ENCODE data around the gene CYP20A1.
"Not testable (repeated sequence)": the region's sequence is repeated elsewhere in the genome, so short reads cannot be mapped to it uniquely, and the experiment has no call there.

The CYP20A1 gene

DNA sequence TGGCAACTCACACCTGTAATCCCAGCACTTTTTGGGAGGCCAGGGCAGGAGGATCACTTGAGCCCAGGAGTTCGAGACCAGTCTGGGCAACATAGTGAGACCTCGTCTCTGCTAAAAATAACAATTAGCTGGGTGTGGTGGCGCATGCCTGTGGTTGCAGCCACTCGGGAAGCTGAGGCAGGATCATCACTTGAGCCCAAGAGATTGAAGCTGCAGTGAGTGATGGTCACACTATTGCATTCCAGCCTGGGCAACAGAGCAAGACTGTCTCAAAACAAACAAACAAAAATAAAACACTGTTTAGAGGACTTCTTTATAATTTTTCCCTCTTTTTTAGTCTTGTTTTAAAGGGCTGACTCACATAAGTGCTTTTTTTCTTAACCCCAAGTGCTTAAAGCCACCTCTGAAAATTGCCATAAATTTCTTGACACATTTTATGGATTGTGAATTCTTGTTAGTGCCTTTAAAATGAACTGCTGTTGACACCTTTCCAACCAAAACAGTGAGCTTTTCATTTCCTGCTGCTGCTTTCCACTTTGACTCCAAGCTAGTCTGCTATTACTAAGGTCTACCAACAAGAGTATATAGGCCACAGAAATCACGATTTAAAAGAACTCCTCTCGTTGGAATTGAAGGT, 41.7 kb downstream of the CYP20A1 start:
- no peak for DNase-seq

- no peak for DNase-seq
Measured at GRCh38 chr2:203282101-203282500, 43.3 kb downstream of the CYP20A1 start.

GRCh38 chr2:203286532-203286931, 47.7 kb downstream of the CYP20A1 start:
- DNase-seq = no peak

- no peak for DNase-seq
Measured at GRCh38 chr2:203301667-203302066, 62.8 kb downstream of the CYP20A1 start.

DNA sequence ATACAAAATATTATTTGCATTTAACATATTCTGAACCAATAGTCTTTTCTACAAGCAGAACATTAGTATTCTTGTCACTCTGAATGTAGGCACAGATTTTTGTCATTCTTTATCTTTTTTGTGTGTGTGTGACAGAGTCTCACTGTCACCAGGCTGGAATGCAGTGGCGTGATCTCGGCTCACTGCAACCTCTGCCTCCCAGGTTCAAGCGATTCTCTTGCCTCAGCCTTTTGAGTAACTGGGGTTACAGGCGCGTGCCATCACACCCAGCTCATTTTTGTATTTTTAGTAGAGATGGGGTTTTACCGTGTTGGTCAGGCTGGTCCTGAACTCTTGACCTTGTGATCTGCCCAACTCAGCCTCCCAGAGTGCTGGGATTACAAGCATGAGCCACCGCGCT, 63.8 kb downstream of the CYP20A1 start:
- not testable (repeated sequence) for DNase-seq

DNA sequence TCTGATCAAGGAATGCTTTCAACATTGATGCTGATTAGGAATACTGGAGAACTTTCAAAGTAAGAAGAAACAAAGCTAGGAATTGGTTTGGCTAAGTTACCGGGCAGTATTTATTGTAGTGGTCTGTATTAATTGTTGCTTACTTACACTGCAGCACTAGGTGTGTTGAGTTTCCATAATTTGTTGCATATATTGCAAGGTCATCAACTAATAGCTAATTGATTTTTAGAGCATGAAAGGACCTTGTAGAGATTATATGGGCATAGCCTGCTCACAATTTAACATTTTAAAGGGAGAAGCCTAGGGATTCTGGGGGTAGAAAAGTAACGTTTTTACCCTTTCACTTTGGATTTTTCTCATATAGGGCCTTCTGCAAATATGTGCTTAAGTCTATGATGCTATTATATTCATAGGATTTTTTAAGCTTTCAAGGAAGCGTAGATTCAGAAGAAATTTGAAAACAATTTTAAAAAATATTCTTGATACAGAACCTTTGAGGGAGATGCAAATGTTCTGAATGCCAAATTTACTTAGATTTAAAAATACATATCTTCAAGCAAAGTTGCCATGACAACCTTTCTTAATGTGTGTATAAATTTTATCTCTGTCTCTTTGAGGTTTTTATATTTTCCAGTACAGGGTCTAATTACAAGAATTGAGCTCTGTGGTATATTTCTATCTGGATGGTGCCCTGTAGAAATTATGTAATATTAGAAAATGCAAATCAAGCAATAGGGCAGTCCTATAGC, 72.0 kb downstream of the CYP20A1 start:
- DNase-seq = no peak

DNA sequence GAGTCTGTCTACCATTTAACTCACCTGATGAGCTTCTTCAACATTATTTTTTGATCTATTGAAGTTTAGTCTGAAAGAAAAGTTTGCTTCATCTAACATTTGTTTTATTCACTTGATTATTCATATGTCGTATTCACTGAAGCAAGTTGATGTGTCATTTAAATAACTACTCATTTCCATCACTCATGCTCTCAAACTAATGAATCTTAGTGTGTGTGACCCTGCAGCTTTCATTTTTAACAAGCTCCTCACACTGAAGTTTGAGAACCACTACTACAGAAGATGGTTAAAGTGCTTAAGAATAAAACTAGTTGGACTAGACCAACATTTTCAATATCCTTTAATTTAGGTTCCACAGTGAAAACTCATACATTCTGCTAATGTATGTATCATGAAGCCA, 87.5 kb downstream of the CYP20A1 start:
- DNase-seq = no peak

DNA sequence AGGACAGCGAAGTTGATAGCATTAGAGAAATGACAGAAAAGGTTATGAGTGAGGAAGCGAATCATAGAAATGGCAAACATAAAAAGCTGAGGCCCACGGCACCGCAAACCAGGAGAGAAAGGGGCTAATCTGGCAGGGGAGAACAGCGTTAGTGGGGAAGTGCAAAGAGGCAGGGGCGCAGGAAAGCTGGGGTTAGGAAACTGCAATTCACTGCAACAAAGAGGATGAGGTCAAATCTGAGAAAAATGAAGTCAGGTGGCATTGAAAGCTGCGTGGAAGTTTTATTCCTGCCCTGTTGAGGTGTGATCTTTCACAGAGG, 88.7 kb downstream of the CYP20A1 start:
- peak in 4 of 56 donors; percentile 32 to 70 (median 41) for DNase-seq

DNA sequence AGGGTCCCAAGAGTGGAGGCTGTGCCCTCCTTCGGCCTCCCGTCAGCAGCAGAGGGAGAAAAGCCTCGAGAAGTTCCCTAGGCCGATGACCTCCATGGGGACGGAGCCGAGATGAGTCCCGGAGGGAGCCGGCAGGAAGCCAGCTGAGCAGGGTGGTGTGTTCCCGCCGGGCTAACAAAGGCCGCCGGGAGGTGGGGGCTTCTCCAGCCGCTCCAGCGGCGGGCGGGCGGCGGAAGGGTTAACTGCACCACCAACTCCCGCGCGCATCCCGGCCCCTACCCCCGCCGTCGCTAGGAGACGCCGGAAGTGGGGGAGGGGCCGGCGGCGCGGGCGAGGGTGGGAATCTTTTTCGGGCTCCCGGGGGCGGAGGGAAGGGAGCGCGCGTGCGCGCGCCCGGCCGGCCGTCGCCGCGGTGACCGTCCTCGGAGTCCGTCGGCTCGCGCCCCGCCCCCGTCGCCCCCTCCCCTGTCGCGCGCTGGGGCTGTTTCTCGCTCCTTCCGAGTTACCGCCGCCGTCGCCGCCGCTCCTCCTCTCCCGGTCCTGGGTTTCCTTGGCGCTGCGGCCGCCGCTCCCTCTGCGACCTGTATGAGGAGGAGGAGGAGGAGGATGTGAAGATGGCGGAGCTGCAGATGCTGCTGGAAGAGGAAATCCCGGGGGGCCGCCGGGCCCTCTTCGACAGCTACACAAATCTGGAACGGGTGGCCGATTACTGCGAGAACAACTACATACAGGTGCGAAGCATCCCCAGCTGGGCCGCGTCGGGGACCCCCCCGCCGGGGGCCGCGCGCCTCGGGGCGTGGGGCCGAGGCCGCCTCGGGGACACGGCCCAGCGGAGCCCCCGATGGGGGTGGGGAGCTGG, 89.3 kb downstream of the CYP20A1 start, which contains the start of gene ABI2:
Gene ABI2 (plus strand): TSS at position 494 of the 859 bp plus-strand sequence. CDS start 121 bp downstream, at position 615.
- DNase-seq = peak; percentile 28 to 92 (median 79)

DNA sequence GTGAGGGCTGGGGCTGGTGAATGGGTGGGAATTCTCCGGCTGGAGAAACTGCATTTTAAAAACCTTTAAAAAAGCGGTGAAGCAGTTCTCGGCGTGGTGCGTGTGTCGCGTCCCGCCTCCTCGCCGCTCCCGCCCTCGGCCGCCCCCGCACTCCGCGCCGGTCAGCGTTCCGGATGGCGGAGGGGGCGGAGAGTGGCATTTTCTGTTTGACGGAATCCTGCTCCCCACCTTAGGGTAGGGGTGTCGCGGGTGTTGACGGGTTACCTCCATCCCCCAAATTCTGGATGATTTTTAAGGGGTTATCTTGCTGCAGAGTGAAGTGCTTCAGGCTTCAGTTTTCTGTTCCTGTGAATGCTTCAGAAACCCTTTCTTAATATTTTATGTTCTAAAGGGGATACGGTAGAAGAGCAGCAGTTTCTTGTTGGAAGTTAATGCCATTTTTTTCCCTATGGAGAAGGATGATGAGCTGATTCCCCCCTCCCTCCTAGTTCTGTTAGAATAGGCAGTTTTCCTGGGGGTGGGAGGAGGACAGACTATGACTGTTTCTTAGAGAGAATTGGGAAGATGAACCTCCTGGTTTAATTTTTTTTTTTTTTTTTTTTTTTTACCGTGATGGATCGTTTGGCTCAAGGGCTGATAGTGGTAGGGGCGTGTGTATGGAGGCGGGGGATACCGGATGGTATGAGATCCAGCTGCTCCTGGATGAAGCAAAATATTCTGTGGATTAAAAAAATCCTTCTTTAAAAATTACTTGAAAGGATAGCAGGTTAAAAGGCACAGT, 90.1 kb downstream of the CYP20A1 start:
- peak in 33 of 56 donors; percentile 7 to 71 (median 38) for DNase-seq

DNA sequence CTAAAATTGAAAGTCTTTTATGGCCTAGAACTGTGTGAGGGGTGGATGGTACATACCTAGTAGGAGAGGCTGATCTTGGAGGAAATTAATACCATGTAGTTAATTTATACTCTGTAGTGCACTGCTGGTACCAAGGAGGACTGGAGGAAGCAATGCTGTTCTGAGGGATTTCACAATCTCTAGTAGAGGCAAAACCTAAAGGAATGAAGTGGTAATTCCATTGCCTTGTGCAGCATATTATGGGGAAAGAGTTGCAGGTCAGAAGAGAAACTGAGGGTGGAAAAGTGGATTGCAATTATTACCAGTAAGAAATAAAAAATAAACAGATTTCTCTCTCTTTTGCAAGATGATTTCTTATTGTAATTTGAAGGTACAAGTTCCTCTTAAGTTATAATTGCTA, 91.6 kb downstream of the CYP20A1 start:
- DNase-seq = no peak

- DNase-seq = no peak
Measured at GRCh38 chr2:203338322-203338721, 99.5 kb downstream of the CYP20A1 start.

DNA sequence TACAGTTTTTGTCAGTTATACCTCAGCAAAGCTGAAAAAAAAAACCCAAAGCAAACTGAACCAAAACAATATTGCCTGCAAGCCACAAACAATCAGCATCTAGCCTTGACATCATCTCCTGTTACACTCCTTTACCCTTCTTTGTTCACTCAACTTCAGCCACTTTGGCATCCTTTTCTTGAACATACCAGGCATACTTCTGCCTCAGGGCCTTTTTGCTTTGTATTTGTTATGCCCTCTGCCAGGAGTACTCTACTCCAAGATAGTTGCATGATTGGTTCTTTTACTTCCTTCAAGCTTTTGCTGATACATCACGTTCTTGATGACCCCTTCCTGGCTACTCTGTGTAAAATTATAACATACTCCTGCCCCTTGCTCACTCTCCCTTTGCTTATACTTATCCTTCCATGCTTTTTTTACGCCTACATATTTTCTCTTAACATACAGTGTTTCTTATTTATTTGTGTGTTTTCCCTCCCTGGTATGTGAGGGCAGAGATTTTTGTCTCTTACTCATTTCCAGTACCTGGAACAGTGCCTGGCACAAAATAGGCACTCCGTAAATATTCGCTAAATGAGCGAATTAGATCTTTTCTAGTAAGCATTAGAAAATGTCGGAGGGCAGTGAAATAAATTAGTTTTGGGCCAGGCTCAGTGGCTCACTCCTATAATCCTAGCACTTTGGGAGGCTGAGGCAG, 102.1 kb downstream of the CYP20A1 start:
- DNase-seq = no peak

DNA sequence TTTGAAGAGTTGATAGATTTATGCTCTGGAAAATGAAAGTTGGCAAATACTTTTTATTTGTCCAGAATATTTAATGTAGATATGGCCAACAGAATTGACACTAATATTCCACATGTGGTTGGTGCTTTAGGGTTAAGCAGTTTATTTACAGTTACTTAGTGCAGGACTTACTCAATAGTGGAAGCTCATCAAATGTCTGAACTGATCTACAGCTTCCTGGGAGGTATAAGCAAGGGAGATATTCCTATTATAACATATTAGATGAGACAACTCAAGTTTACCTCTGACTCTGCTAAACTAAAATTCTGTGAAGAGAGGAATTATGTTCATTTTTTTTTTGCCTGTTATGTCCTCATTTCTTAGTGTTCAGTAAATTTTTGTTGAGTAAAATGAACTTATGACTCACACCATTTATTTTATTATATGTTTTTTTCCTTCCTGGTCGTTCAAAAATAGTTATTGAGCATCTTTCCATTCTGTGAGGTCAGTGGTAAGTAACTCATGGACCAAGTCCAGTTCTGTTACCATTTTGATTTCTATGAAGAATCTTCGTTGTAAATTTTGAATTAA, 103.0 kb downstream of the CYP20A1 start:
- DNase-seq = no peak

- DNase-seq = not testable (repeated sequence)
Measured at GRCh38 chr2:203342374-203342773, 103.6 kb downstream of the CYP20A1 start.

GRCh38 chr2:203344667-203345066, 105.8 kb downstream of the CYP20A1 start:
- DNase-seq = no peak

DNA sequence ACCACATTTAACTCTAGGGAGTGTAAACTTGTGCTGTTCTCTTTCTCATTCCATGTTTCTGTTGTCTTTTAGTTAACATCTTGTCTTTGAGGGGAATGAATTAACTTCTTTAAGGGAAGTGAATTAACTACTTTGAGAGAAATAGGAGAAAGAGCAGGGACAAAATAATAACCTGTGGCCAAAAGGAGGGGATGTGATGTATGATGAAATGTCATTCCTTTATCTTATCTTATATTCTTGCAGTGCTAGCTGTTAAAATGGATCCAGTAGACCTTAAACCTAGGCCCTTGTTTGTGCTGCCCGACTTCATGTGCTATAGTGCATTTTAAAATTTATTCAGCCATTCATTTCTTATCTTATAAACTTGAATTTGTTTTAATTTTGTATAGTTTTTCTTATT, 107.8 kb downstream of the CYP20A1 start:
- no peak for DNase-seq

- DNase-seq = no peak
Measured at GRCh38 chr2:203347375-203347774, 108.6 kb downstream of the CYP20A1 start.

DNA sequence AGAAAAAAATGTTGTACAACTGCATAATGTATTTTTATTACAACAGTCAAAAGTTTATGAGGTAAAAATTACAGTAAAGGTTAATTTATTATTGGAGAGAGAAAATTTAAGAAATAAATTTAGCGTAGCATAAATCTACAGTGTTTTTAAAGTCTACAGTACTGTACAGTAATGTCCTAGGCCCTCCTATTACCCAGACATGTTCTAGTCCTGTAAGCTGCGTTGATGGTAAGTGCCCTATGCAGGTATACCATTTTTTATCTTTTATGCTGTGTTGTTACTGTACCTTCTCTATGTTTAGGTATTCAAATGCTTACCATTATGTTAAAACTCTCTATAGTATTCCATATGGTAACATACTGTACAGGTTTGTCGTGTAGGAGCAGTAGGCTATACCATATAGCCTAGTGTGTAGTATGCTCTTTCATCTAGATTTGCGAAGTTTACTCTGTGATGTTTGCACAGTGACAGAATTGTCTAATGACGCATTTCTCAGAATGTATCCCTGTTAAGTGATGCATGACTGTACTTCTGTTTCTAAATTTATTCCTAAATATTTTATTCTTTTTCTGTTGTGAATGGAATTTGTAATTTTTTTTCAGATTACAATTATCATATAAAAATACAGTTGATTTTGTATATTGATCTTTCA, 113.9 kb downstream of the CYP20A1 start:
- DNase-seq = no peak

DNA sequence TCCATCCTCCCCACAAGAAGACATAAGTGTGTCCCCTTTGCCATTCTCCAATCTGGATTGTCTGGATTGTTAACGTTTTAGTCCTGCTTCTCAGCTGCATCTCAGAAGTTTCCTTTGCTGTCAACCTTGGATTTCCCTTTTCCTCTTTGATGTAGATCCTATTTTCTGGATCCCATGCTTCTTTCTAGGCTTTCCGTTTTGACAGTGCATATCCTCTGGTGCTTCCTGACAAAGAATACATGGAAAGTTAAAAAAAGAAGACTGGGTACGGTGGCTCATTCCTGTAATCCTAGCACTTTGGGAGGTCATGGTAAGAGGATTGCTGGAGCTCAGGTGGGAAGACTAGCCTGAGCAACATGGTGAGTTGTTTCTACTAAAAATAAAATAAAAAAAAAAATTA, 116.1 kb downstream of the CYP20A1 start:
- DNase-seq = no peak
